Cardiac muscle cell (in vitro differentiated cells and primary cell): ENCODE measurements around the gene THBS1. TPM values are rescaled to one million over a fixed set of nuclear protein-coding genes. Genes with fewer than 3 reads are reported as not detected.

Source experiments
- DNase-seq, 2 donors: peaks; one replicate each; pipeline versions ENCODE4 v3.0.0 to v3.0.0-alpha.2; 2010 to 2017; ENCODE audit warnings: low read depth in 1 of 2, low spot score in 1 of 2
- H3K27ac ChIP-seq: fragments of 200-600 bp; sonication (generic); 2 replicates; pipeline ENCODE4 v1.5.1; 2016
- H3K27me3 ChIP-seq: fragments of 200-600 bp; sonication (generic); 2 replicates; pipeline ENCODE4 v1.6.0; 2016; ENCODE audit warnings: control low read depth
- H3K36me3 ChIP-seq: fragments of 200-600 bp; sonication (generic); 2 replicates; pipeline ENCODE4 v1.5.1; 2016; ENCODE audit warnings: control low read depth
- H3K4me1 ChIP-seq: fragments of 200-600 bp; sonication (generic); 2 replicates; pipeline ENCODE4 v1.8.1; 2017; ENCODE audit warnings: low read depth, mild to moderate bottlenecking, mixed run types
- H3K4me3 ChIP-seq: fragments of 200-600 bp; sonication (generic); 2 replicates; pipeline ENCODE4 v1.5.1; 2016; ENCODE audit warnings: mild to moderate bottlenecking
- H3K9me3 ChIP-seq: fragments of 200-600 bp; sonication (generic); 2 replicates; pipeline ENCODE4 v1.5.1; 2017; ENCODE audit warnings: low read depth, mild to moderate bottlenecking, control low read depth
- CTCF ChIP-seq: IDR thresholded peaks from 2 replicates; pipeline ENCODE4 v1.5.1; 2012; ENCODE audit warnings: low read depth, mild to moderate bottlenecking, low read length
- polyA plus RNA-seq: library from polyadenylated mRNA; unstranded; fragments of >200 nt; fragmentation: Nextera tagmentation; extraction: Ambion mirVana; gene quantifications from 2 replicates; pipeline ENCODE4 v1.2.1, GENCODE V29; 2016
- total RNA-seq: library from RNA; depleted of rRNA; stranded (reverse); fragments of >200 nt; gene quantifications from 2 replicates; pipeline ENCODE4 v1.2.3, GENCODE V29; 2016

Gene THBS1
- total and polyA plus RNA-seq, 2 experiments from 2014 or later, result 20.9 to 55.2 TPM

GRCh38 chr15:39629371-39629770 is 48.5 kb downstream of the THBS1 start:
- Histone ChIP-seq H3K4me1 (peaks cover 18% of the 10 kb centered on the region), H3K27ac (peak overlapping the region; percentile 76), H3K9me3 (no peaks in the 10 kb centered on the region), H3K27me3 (no peaks in the 10 kb centered on the region), H3K4me3 (no peak overlapping the region), H3K36me3 (no peaks in the 10 kb centered on the region)
- TF ChIP-seq CTCF, result no peak
- DNase-seq, result peak in 1 of 2 donors; percentile 54

GRCh38 chr15:39629906-39630305 is 49.0 kb downstream of the THBS1 start:
- Histone ChIP-seq H3K27ac (no peak overlapping the region), H3K9me3 (no peaks in the 10 kb centered on the region), H3K4me1 (peaks cover 18% of the 10 kb centered on the region), H3K4me3 (no peak overlapping the region), H3K27me3 (no peaks in the 10 kb centered on the region), H3K36me3 (no peaks in the 10 kb centered on the region)
- TF ChIP-seq CTCF, result no peak
- DNase-seq, result no peak

GRCh38 chr15:39631357-39631756 is 50.5 kb downstream of the THBS1 start:
- no peak for DNase-seq
- Histone ChIP-seq H3K27ac (no peak overlapping the region), H3K36me3 (no peaks in the 10 kb centered on the region), H3K9me3 (no peaks in the 10 kb centered on the region), H3K4me1 (peaks cover 18% of the 10 kb centered on the region), H3K27me3 (no peaks in the 10 kb centered on the region), H3K4me3 (no peak overlapping the region)
- TF ChIP-seq CTCF, result no peak

- no peak overlapping the region for H3K27ac ChIP-seq
- no peaks in the 10 kb centered on the region for H3K9me3 ChIP-seq
- TF ChIP-seq CTCF, result no peak
- no peak for DNase-seq
- H3K4me3 ChIP-seq, result no peak overlapping the region
- H3K27me3 ChIP-seq, result no peaks in the 10 kb centered on the region
- no peaks in the 10 kb centered on the region for H3K36me3 ChIP-seq
- peaks cover 16% of the 10 kb centered on the region for H3K4me1 ChIP-seq
Observed at GRCh38 chr15:39638041-39638440, 57.2 kb downstream of the THBS1 start.

GRCh38 chr15:39639037-39639436 is 58.2 kb downstream of the THBS1 start:
- no peak for TF ChIP-seq CTCF
- Histone ChIP-seq H3K9me3 (no peaks in the 10 kb centered on the region), H3K27me3 (no peaks in the 10 kb centered on the region), H3K27ac (no peak overlapping the region), H3K36me3 (no peaks in the 10 kb centered on the region), H3K4me3 (no peak overlapping the region), H3K4me1 (peaks cover 16% of the 10 kb centered on the region)
- no peak for DNase-seq

GRCh38 chr15:39640665-39641064 is 59.8 kb downstream of the THBS1 start:
- Histone ChIP-seq H3K9me3 (no peaks in the 10 kb centered on the region), H3K27me3 (no peaks in the 10 kb centered on the region), H3K36me3 (no peaks in the 10 kb centered on the region), H3K4me3 (no peak overlapping the region), H3K27ac (no peak overlapping the region), H3K4me1 (peaks cover 26% of the 10 kb centered on the region)
- TF ChIP-seq CTCF, result no peak
- DNase-seq, result no peak
